Stimulated activated CD4-positive, alpha-beta T cell treated with anti-CD3 and anti-CD28 coated beads, Interleukin-4, amount 100 ng/mL, for 48 hours (primary cell): ENCODE results near the gene SCLT1.

Source experiments
- DNase-seq, 2 donors: peaks; one replicate each; pipeline ENCODE4 v3.0.0-alpha.2; 2020; ENCODE audit warnings: low read depth in 2 of 2

SCLT1 gene

DNA sequence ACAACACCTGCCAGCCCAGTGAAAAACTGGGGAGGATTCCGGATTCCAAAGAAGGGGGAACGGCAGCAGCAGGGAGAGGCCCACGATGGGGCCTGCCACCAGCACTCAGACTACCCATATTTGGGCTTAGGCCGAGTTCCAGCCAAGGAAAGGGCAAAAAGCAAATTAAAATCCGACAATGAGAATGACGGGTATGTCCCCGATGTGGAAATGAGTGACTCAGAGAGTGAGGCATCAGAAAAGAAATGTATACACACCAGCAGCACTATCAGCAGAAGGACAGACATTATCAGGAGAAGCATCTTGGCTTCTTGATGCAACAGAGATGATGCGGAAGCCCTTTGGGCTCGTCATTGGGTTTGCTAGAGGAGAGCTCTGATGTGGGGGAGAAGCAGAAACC is 221.4 kb downstream of the SCLT1 start:
- no peak for DNase-seq

DNA sequence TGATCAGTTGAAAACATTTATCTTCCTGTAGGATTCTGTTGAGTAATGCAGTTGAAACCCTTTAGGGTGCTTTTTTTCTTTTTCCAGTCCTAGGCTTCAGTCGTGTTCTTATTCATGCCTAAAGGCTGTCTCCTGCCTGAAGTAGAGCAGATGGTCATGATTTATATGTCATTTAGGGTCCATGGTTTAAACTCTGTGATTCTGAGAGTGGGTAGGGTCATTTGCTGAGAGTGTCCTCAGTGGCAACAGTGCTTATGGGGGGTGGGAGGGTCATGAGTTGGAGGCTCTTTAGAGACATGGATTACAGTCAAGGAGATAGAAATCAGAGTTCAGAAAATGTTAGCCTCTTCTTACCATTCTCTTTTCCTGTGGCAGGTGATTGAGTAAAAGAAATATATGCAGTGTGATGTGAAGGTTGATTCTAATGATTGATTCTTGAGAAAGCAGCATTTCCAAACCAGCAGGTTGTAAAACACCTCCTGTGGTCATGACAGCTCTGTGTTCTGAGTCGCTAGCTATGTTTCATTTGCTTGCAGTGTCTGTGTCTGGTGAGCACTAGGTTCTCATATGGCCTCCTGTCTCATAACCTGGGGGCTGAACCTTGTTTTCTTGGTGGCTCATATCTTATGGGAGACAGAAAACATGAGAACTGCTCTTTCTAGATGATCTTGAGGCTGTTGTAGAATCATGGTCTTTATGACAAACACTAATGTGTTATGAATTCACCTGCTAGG is 223.4 kb downstream of the SCLT1 start:
- DNase-seq: no peak

DNA sequence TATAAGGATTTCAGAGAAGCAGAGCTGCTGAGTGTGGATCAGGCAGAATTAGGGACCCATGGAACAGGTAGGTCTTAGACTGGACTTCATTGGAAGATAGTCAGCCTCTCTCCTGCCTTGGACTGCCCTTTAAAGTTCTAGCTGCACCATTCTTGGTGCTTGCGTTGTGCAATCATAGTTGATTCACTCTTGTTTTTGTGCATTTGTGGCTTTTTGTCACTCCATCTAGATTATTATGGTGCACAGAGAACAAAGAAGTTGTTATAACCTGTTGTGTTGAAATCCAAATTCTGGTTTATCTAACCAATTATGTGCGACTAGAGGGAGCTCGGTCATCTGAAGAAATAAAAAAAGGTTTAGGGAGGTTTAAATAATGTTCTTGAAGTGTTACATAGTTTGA is 224.6 kb downstream of the SCLT1 start:
- DNase-seq: no peak

DNA sequence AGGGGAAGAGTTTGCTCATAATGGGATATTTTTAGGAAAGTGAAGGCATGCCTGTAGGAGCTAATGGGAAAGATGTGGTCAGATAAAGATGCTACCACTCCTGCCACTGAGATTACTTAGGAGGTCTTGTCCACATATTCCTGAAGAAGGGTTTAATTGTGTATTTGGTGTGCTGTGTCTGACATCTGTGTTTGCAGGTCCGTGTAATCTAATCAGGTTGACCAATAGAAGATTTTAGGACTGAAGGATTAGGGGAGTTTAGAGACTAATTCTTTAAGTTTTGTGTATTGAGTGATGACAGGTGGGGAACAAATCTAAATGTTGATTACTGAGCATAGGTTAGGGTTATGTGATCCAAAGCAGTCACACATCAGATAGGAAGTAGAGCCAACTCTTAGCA is 226.6 kb downstream of the SCLT1 start:
- DNase-seq: no peak

DNA sequence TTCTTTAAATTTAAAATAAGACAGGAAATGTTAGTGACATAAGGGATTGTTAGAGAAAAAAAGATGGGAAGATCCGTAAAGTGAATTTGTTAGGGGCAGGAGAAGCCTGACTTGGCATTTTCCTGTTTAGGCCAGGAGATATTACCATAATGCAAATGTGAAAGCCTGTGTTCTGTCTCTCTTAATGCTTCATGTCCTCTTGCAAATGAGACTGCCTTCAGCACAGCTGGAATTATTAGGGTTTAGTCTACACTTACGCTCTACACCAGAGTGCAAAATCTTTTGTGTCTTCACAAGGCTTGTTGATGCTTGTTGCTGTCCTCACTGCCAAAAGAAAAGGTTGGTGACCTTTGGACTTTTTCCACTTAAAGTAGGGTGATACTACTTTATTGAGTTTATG is 227.1 kb downstream of the SCLT1 start:
- no peak for DNase-seq

DNA sequence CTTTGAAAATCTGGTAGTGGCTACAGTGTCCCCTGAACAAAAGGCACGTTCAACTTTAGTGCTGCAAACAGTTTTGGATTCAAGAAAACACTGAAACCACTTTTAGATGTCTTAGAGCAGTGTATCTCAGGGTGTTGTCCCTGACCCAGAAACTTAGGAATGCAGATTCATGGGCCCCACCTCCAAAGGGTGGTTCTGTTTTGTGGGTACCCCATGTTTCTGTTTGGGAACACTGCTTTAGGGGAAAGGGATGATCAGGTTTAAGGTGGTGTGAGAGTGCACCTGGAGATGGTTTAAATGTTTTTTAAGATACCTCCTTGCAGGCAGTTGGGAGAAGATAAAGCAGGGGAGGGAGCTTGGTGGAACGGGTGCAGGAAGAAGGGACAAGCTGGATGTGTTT is 228.2 kb downstream of the SCLT1 start:
- no peak for DNase-seq

DNA sequence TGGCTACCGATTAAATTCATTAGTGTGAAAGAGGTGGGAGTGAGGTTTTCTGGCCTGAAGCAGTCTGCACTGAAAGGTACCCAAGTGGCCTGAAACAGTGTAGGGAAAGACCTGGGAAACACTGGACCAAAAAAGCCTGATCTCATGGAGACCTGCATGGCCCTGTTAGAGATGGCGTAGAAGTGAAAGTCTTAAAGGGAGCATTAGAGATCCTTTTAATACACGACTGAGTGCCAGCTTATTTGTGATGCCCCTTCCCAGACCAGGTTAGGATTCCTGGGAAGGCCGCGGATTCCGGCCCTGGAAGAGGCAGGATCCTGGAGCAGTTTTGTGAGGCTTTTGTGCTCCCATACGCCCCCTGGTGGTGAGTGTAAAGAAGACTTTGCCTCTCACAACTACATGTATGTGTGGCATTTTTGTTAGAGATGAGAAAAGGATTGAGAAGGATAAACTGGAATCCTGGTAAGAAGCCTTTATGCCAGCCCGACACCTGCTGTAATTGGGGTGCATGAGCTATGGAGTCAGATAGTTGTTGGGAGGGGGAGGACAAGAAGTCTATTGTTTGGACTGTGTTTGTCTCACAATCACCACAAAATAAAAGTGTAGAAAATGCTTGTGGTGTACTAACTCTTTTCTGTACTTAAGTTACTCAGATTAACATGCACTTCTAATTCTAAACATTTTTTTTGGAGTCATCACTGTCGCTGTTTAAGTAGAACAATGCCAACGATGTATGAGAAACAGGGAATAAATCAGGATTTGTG is 229.8 kb downstream of the SCLT1 start:
- DNase-seq: peak; percentile 43 to 55

DNA sequence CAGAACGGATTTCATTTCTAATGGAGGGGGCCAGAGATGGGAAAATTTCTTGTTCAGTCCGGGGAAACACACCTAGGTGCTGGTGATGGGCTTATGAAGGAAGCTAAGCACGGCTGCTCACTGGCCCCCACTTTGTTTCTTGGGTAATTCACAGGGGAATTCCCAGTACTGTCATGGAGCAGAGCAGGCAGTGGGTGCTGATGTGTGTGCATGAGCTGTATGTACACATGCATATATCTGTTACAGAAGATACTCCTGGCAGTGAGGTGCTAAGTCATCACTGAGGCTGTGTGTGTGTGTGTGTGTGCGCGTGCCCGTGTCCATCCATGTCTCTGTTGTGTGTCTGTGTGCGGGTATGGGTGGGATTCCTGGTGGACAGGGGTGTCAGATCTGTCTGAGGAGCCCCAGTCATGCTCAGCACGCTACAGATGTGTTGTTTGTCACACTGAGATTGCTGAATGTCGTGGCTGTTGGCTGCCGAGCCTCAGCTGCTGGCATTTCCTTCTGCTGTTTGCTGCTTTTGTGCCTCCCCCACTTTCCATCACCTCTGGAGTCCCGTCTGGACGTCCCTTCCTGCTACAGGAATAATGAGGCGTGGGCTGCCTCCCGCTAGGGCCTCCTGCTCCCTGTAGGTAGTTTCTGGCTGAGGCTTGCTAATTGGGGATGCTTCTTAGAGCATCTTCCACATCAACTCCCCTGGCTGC is 230.6 kb downstream of the SCLT1 start:
- DNase-seq: peak; percentile 14 to 21

DNA sequence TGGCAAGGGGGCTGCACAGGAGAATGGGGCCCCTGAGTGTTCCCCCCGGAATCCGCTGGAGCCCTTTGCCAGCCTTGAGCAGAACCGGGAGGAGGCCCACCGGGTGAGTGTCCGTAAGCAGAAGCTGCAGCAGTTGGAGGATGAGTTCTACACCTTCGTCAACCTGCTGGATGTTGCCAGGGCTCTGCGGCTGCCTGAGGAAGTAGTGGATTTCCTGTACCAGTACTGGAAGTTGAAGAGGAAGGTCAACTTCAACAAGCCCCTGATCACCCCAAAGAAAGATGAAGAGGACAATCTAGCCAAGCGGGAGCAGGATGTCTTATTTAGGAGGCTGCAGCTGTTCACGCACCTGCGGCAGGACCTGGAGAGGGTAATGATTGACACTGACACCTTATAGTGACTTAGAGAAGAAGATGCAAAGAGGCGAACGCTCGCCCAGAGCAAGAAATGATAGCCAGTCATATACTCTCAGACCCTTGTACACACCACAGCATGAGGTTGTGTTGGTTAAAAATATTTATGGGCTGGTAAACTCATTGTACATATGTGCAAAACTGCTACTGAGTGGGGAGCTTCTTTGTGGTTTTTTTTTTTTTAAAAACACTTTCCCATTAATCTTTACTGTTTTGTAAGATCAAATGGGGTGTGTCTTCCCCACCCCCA is 231.4 kb downstream of the SCLT1 start:
- no peak for DNase-seq

DNA sequence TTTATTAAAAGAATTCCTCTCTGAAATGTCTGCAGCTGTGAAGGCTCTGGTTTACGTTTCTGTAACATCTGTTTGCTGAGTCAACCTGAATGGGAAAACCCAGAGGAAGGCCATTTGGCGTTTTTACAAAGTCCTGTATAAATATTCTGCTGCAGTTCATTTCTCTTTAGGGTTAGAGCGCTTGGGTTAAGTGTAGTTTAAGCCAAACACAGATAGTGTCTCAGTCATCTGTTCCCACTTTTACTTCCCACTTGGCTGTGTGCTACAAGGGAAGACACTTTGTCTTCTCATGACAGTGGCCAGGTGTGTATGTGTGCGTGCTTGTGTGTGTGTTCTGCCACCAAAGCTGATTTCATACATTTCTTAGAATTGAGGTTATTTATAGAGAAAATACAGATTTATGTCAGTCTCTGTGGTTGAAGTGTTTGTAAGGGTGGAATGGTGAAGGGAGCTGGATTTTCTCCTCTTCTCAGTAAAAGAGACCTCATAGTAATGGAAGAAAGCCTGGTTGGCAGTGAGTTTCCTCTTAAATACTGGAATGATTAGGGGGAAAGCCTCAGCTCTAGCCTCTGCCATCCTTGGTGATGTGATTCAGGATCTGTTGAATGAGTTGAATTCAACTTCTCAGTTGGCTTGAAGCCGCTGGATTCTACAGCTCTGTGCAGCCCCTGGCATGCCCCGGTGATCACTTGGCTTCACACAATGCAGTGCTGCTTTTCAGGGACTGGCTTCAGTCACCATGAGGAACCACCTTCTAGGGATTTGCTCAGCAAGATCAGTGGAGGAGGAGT is 233.3 kb downstream of the SCLT1 start:
- DNase-seq: no peak

DNA sequence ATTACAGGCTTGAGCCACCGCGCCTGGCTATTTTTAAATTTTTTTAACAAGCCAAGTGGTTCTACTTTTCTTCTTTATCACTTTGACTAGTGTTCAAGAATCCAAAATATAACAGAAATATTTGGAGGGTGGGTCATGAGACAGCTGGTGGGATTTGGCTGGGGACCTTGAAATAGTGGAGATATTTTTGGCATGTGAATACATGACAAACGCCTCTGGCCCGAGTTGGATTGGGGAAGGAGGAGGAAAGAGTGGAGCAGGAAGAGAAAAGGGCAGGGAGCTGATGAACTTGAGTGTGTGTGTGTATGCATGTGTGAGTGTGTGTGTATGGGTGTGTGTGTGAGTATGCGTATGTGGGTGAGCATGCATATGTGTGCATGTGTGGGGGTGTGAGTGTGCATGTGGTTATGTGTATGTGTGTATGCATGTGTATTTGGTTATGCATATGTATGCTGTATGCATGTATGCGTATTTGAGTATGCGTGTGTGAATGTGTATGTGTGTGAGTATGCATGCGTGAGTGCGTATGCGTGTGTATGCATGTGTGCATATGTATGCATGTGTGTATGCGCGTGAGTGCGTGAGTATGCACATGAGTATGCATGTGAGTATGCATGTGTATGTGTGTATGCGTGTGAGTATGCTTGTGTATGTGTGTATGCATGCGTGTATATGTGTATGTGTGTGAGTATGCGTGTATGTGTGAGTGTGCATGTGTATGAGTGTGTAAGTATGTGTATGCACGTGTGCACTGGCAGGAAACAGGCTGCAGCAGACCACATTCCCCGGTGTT is 234.3 kb downstream of the SCLT1 start:
- DNase-seq: no peak

DNA sequence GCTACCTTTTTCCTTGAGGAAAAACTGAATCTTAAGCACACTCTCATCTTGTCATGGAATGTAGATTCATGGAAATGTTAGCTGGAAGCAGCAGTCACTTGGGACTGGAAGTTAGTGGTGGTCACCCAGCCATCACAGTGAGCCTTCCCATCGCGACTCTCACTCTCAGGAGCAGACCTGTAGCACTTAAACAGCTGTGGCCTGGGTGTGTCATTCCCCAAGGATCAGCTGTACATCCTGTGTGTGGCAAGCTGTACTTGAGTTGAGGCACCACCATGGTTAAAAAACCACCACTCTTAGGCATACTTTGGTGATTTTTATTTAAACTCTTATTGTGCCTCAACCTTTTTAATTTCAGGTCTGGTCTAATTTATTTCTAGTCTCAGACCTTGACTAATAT is 237.1 kb downstream of the SCLT1 start:
- no peak for DNase-seq

DNA sequence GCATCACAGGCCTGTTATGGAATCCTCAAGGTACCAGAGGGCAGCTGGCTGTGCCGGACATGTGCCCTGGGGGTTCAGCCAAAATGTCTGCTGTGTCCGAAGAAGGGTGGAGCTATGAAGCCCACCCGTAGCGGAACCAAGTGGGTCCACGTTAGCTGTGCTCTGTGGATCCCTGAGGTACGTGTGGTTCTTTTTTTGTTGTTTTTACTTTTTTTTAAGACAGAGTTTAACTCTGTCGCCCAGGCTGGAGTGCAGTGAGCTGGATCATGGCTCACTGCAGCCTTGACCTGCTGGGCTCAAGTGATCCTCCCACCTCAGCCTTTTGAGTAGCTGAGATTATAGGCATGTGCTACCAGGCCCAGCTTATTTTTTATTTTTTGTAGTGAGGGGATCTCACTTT is 237.7 kb downstream of the SCLT1 start:
- no peak for DNase-seq

DNA sequence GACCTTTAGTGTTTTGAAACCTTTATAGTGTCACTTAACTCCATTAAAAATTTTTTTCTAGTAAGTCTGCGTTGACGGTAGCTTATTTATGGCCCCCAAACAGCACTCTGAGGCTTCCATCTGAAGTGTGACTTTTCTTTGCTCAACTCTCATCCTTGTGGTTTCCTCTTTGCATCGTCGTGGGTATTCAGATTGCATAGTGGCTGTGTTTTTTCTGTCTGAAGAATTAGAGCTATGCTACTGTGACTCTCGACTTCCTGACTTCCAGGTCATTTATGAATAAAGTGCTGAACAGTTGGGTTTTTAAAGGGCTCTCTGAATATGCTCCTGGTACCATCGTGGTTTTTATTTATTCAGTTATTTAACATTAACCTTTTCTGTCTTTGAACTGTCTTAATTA is 238.9 kb downstream of the SCLT1 start:
- no peak for DNase-seq

DNA sequence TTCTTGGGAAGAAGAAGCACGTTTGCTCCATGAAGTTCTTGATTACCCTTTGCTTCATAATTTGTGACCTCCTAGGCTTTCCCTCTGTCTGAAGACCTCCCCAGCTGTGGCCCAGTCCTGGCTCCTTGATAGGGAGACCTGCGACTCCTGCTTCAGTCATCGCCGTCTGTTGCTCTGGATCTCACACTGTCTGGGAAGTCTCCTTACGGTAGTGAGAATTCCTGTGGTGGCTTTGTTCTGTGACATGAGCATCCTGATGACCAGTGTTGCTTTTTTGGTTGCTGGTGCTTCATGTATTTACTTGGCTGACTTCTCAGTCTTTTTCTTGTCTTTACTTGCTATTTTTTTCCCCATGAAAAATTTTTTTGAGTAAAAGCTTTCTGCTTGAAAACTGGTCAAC is 239.6 kb downstream of the SCLT1 start:
- no peak for DNase-seq

DNA sequence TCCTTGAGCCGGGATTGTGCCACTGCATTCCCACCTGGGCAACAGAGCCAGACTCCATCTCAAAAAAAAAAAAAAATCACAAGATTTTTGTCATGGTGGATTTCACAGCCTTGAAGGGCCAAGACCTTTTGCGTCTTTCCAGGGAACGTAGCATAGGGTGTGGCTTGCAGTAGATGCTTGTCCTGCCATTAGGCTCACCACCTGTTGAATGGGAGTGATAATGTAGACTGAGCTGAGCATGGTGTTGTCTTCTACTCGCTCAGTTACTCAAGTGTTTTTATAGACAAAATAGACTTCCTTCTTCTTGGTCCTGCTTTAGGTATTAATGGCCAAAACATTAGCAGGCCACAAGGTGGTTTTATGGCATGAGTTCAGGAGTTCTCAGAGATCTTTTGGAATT is 243.1 kb downstream of the SCLT1 start:
- DNase-seq: no peak

DNA sequence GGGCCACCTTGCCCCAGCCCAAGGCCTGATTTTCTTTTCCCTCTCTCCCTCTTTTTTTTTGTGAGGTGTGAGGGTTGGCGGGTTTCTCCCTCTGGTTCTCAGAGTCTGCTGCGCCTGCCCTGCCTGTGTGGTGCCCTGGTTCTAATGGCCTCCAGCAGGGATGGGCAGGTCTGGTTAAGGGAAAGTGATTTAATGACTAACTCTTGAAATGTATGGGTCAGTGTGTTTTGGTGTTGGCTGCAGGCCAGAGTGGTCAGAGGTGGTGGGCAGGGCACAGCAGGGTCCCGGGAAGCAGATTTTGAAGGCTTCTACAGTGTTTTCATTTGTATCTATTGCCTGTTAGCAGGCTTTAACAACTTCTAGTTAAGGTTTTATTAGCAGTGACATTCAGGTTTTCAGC is 244.9 kb downstream of the SCLT1 start:
- no peak for DNase-seq

DNA sequence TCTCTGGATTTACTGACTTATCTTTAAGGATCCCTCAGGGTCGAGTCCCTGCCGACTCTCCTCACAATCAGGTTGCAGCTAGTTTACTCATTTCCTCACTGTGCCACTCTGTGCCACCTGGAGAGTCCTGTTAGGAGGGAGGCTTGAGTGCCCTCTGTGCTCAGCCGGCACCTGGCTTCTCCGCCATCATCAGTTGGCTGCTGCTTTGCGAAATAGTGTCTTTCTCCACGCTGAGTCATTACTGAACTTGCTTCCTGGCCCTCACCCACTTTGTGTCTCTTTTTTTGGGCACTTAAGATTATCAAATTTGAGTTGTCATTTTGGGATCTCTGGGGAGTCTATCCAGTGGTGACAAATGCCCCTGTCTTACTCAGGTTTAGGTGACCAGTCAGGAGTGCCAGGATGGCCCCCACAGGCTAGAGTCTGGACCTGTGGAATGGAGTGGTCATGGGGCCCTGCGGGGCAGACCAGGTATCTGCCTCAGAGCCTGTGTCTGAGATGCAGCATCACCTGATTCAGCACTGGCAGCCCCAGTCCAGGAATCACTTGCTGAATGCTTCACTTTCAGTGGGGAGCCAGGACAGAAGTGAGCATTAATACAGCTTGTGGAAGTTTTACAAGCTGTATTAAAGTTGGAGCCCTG is 246.1 kb downstream of the SCLT1 start:
- no peak for DNase-seq

DNA sequence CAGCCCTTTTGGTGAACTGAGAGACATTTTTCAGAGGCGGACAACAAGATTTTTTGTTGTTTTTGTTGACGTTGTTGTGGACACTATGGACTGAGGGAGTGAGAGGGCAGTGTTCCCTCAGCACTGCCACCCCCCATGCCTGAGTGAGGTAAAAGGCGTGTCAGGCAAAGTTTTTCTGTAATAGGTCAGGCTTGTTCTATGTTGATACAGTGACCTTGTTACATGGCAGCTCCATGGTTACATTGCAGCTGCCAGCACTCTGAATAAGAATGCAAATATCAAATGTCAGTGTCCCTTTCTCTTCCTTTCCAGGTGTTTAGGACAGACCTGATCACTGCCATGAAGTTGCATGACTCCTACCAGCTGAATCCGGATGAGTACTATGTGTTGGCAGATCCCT is 247.3 kb downstream of the SCLT1 start:
- DNase-seq: no peak

DNA sequence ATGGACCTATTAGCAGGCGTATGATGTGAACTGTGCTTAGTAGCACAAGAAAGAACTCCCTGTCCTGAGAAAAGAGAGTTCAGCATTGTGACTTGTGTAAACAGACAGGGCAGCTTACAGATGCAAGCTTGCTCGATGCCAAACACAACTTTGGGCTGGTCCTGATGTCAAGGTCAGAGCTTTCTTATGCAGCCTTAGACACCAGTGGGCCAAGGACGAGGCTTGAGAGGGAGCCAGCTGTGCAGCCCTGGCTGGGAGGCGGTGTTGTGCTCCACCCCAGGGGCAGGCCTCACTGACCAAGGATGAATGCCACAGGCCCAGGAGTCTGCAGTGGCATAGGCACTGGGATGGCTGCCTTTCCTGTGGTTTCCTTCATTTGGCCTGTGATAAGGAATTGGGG is 248.4 kb downstream of the SCLT1 start:
- no peak for DNase-seq
